Stimulated activated CD8-positive, alpha-beta memory T cell treated with anti-CD3 and anti-CD28 coated beads, Interleukin-4, amount 100 ng/mL, for 4 hours (primary cell): Measurements from ENCODE around the gene OPN3.

Experiments
- DNase-seq, 2 donors: peaks; one replicate each; pipeline ENCODE4 v3.0.0-alpha.2; 2020; ENCODE audit warnings: low read depth in 2 of 2, low spot score in 1 of 2

Gene OPN3

GRCh38 chr1:241591736-241592135 lies 48.4 kb downstream of the OPN3 start:
- no peak for DNase-seq

GRCh38 chr1:241591317-241591716 lies 48.9 kb downstream of the OPN3 start:
- no peak for DNase-seq

DNA sequence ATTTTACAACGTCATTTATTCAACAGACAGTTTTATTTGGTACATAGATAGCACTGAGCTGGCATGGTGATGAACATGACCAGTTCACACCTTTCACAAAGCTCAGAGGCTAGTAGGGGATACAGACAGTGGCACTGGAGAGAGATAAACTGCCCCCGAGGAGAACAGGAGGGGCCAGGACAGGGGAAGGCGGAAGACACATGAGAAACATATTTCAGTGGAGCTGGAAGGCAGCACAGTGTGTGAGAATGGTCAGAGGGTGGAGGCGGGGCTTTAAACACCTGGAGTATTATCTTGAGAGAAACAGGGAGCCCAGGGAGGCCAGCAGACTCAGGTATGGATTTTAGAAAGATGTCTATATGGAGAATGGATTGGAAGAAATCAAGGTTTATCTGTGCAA lies 49.5 kb downstream of the OPN3 start:
- no peak for DNase-seq

DNA sequence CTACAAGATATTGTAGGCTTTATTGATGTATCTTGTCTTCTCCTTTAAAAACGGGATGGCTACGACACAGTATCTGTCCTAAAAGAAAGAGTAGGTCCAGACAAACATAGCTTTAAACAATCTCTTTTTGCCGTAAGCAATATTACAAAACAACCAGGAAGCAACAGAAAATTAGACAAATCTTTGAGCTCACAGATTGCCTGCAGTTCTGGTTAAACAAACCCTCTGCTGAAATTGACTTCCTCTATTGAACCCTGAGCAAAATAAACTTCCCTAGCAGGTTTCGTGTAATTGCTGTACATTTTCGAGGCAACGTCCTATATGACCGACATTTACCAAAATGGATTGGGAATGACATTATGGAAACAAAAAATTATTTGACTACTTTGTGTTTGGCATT lies 50.6 kb downstream of the OPN3 start:
- no peak for DNase-seq

GRCh38 chr1:241586905-241587512 lies 53.2 kb downstream of the OPN3 start:
- DNase-seq: no peak

- DNase-seq: no peak
Measured at GRCh38 chr1:241582921-241583321, 57.2 kb downstream of the OPN3 start.

DNA sequence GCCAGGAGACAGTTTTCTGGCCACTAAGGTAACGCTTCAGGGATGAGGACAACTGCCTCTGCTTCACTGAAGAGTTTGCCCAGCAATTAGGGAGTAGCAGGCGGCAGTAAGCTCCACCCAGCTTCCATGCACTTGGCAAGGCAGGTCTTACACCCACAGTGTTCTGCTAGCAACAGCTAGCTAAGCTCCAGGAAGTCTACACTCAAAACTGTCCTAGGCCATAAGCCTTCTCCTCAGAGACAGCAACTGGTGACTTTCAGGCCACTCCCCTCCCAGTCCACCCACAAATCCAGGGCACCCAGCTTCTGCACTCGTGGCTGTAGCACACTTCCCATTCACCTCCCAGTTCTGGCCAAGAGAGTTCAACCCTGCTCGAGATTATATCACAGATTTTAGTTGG lies 60.7 kb downstream of the OPN3 start:
- no peak for DNase-seq

GRCh38 chr1:241574154-241574553 lies 66.0 kb downstream of the OPN3 start:
- no peak for DNase-seq

GRCh38 chr1:241569848-241570247 lies 70.3 kb downstream of the OPN3 start:
- no peak for DNase-seq

DNA sequence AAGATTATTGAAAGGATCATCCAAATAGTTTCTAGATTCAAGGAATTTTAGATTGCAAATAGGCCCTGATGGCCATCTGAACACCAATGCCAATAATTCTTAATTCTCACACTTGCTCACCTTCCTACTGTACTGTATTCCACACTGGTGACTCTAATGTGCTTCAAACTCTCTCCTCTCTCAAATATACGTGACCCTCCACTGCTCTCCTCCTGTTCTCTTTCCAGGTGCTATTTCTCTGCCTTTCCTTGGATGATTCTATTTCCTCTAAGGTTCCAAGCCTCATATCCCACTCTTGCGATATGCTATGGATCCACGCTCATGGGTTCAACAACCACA lies 79.4 kb downstream of the OPN3 start:
- DNase-seq: no peak

DNA sequence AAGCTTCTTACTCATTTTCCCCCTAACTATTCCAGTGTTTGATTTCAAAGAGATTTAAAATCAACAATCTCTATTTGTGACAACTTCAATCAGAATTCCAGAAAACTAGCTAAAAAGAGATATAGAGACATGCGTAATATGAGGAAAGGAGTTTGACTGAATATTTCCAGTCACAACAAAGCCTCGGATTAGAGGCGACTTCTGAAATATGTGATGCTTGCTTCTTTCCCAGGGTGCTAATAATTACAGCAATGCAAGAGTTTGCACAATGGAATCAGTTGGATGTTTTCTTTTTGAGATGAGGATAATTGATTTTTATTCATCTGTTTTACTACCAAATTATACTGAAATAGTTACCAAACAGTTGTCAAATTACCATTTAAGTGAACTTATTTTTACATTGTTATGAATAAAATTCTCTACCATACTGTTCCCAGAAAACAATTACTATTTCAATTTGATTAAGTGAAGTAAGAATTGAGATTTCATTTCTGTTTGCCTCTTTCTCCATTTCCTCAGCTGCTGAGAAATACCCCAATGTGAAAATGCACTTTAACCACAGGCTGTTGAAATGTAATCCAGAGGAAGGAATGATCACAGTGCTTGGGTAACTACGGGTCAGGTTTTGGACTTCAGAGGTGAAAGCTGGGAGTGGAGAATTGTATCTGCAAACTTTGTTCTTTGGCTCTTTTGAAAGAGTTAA lies 79.9 kb downstream of the OPN3 start:
- DNase-seq: no peak

- no peak for DNase-seq
Measured at GRCh38 chr1:241557551-241558193, 82.5 kb downstream of the OPN3 start.

DNA sequence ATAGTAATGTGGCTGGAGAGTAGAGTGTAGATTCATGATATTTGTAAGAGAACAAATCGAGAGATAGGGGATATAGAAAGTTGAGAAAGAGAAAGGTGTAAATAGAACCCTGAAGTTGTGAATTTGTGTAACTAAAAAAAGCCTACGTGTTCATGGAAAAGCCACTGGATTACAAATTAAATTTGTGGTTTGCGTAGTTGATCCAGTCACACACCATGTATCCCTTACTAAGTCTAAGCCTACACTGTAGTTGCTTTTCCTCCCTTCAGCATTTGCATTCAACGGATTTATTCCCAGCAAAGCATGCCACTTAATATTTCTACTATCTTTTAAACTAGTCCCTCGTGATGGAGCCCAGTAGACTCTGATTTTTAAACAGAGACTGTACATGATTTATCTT lies 83.1 kb downstream of the OPN3 start:
- DNase-seq: no peak

DNA sequence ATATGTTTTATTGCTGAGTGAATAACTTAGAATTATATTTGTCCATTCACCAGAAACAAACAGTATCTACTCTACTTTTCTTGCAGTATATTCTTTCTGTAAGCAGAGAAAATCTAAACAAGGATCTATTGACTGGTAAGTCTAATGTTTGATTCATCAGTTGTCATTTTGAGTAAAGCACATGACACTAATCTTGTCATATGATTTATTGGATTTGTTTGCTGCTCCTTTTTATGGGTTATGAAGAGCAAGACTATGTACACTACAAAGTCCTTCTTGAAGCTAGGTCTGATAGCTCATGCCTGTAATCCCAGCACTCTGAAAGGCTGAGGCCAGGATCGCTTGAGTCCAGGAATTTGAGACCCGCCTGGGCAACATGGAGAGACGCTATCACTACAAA lies 84.6 kb downstream of the OPN3 start:
- no peak for DNase-seq

DNA sequence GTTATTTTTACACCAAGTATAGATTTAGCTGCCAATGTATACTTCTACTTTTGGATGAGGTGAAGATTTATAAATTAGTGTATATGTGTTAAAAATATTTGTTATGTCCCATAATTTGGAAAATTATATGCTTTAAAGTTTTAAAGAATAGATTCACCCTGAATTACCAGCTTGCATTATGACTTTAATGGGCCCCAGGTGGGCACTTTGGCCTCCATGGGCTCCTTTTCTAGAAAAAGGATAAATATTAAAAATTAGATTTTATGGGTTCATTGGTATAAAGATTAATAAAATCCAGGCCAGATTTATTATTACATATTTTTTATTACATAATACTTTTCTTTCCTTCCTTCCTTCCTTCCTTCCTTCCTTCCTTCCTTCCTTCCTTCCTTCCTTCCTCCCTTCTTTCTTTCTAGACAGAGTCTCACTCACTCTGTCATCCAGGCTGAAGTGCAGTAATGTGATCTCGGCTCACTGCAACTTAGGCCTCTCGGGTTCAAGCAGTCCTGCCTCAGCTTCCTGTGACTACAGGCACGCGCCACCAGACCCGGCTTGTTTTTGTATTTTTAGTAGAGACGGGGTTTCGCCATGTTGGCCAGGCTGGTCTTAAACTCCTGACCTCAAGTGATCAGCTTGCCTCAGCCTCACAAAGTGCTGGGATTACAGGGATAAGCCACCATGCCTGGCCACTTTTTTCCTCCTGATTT lies 86.1 kb downstream of the OPN3 start:
- DNase-seq: no peak

DNA sequence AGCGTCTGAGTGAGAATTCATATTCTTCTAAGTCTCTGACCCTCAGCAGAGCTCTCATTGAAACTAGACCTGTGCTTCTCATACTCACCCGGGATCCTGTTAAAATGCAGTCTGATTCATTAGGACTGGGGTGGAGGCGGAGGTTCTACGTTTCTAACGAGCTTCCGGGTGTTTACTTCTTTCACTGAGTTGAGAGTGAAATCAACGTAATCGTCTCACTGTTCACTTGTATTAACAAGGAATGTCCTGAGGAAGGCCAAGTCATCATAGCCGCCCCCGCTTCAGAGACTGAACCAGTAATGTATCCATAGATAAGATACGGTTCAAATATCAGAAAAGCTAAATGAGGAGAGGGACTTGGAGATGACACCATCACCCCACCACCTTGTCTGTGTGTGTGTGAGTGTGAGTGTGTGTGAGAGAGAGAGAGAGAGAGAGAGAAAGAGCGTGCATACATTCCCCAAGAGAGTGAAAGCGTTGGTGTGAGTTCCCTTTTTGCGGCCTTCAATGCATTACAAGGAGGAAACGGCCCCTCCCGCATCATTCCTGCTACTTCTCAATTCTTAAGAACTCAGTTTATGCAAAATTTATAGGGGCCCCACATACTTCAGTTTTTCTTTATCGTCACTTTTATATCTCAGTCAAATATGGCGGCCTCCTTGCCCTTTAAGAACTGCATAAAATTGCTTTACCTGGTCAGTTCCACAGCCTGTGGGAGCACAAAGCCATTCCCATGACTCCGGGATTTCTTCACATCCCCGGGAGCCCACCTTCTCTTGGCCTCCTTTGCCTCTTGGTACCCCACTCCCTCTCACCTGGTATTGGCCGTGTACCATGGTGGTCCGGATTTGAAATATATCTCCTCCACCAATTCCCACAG lies 88.2 kb downstream of the OPN3 start:
- no peak for DNase-seq

- DNase-seq: no peak
Measured at GRCh38 chr1:241550318-241550717, 89.9 kb downstream of the OPN3 start.

GRCh38 chr1:241548008-241548407 lies 92.2 kb downstream of the OPN3 start:
- DNase-seq: no peak
